NCI-H345 treated with DMSO at 0.1 percent for 48 hours (cell line): ENCODE measurements around the gene ACTC1.

Experiments
- DNase-seq: peaks from one replicate; lab custom pipeline; 2025; ENCODE audit not compliant: unreplicated experiment; lab: John Stamatoyannopoulos, UW

ACTC1 gene

DNA sequence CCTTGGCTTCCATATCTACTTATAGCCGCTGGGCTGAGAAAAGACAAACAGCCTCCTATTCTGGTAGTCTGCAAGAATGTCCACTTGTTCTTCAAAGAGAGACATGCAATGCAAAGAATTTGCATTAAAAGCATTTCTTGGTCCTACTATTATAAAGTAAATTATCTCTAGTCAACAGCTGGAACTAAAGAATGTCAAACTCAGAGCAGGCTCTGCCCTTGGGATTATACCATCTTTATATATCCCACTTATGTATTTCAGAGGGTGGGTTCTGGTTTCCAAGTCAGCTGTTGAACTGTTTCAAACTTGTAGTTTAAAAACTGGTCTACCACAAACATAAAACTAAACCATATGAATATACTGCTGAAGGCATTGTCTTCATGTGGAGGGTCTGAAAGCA, 7.0 kb upstream of the ACTC1 start:
- DNase-seq: no peak

DNA sequence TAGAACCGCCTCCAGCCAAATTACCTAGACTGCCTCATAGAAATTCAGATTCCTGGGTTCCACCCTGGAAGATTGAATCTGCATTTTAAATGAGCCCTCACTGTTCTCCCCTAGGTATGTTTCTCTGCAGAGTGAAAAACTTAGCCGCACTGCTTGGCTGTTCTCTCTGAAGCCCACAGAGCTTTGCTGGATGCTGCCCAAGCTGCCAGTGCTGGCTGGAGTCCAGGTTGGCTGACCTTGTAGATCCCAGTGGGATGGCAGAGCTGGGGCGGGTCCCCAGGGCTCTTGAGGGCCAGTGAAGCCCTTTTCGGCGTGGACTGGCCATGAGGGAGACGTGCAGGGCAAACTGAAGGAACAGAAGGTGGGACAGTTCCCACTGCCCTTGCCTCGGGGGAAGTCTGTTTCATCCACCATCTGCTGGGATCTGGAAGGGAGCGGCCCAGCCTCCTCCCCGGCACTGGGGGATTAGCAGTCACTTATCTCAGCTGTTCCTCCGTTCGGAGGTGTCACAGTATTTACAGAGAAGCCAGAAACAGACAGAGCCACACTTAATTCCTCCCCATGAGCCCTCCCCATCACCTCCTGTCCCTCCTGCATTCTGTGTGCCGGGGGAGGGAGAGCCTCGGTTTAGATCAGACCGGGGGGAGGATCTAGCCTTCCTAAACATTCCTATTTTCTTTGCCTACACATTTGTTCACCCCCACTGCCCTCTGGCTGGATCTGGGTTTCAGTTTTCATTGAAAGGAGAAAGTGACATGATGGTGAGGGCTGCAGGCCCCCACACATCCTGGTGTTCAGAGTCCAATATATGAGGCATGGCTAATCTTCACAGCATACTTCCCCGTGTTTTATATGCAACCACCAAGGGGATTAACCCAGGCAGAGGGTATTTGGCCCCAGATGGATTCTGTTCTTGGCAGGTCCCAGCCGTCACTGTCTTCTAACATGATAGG, 4.1 kb upstream of the ACTC1 start:
- no peak for DNase-seq

DNA sequence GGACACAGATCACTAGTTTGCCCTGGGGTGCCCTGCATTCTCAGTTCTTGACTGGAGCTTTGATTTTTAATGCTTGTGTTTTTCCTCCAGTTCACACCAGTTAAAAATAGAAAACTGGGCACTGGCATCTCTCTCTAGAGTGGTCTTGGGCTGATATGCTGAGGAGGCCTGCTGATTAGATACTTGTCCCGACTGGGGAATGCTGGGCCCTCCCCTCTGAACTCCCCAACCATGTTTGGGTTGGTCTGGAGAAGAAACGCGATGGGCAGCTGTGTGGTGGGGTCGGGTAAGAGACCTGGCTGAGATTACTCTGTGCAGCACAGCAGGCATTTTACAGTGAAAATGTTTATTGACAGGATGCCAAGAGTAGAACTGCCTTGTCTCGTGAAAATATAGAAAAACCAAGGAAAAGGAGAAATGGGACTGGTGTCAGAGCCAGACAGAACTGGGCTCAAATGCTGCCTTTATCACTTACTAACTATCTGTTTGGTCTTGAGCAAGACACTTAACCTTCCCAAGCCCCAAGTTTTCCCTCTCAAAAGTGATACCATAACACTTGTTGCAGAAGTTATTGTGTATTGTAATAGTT, 1.6 kb upstream of the ACTC1 start:
- DNase-seq: no peak

DNA sequence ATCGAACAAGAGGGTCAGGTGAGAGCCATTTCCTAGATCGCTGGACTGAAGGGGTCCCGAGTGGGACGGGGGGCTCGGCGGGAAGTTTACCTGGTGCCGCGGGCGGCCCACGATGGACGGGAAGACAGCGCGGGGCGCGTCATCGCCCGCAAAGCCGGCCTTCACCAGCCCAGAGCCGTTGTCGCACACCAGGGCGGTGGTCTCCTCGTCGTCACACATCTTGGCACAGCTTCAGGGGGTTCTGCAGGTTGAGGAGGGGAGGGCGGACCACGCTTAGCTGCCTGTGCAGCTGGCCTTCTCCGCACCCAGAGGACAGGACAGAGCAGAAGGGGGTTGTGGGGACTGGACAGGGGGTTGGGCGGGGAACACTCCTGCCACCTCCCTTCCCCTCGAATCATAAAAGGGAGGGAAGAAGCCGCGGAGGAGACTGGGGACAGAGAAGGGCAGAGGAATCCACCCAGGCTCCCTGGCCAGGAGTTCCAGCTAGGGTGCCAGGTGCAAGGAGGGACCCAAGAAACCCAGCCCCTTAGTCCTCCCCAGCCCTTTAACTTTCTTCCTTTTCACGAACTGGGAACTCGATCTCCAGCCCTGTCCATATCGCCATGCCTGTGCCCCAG, 651 bp downstream of the ACTC1 start:
- no peak for DNase-seq

DNA sequence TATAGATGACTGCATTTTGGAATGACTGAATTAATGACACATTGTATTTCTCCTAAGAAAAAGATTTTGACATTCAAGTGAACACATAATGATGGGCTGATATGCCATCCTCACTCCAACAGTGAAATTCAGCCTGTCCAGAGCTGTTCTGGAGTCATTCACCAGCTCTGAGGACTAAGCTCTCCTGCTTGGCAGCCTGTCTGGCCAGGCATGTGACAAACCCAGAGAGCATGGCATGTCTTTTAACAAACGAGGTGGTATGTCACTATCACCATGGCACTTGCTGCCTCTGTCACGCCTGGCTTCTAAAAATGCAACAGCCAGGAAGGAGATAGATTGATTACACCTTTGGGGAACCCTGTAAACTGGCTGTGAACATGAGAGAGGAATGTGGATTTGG, 1.4 kb downstream of the ACTC1 start:
- no peak for DNase-seq

DNA sequence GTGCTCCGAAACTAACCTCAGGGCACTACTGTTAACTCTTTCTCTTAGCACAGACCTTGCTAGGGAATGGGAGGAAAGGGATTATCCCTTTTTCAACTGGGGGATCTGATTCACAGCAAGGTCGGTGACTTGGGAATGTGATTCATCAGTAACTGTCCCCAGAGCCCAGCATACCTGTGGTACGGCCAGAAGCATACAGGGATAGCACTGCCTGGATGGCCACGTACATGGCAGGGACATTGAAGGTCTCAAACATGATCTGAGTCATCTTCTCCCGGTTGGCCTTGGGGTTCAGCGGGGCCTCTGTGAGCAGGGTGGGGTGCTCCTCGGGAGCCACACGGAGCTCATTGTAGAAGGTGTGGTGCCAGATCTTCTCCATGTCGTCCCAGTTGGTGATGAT, 2.3 kb downstream of the ACTC1 start:
- DNase-seq: no peak

DNA sequence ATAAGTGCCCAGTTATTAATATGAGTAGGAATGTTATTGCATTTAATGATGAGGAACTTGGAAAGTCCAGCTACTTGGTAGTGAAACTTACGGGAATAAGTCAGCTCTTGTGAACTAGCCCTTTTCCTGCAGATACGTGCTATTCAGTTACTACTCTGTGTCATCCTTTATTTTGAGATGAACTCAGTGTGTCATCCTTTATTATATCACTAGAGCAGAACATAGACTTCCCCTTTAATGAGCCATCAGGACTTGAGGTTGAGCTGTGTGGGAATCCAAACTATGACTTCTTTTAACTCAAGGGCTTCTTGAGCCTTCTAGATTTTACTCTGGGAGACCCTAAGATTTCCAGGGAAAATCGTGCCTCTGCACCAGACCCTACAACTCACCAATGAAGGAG, 3.6 kb downstream of the ACTC1 start:
- no peak for DNase-seq

DNA sequence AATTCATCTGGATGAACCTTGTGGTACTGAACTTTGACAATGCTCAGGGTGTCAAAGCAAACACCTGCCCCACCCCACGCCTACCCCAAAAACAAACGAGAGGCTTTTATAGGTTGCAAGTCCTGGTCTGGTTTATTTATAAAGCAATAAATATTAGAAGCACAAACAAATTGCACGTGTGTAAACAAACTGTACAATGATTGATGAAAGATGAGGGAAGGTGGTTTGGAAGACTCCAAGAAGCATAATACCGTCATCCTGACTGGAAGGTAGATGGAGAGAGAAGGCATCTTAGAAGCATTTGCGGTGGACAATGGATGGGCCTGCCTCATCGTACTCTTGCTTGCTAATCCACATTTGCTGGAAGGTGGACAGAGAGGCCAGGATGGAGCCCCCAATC, 5.2 kb downstream of the ACTC1 start:
- no peak for DNase-seq

DNA sequence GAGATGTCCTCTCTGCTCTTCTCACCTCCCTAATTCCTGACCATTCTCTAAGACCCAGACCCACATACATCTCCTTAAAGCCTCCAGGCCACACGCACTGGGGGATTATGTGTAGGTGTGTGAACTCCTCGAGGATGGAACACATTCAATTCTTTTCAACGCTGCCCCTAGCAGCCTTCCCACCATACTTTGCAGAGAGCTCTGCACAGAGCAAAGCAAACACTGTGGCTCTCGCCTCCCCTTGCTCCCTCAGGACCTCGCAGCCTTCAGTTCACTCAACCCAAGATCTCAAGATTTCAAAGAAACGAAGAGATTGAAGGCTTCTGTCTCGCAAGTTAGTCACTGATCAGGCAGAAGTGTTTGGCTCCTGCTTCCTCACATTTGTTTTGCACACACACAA, 6.0 kb downstream of the ACTC1 start:
- DNase-seq: no peak

DNA sequence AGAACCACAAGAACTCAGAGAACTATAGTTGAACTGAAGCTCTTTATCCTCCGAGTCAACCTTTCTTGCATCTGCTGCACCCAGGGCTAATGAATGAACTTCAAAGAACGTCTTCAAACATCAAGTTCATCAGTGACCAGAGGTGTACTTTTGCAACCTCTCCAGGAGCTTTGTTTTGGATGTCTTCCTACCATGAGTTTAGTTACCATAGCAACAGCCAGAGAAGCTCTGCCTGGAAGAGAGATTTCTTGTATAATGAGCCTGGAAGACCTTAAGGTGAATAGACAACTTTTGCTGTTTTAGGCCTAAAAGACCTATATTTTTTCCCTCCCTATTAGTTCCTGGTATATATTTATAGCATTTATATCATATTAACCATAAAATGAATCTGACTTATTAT, 9.1 kb downstream of the ACTC1 start:
- no peak for DNase-seq

DNA sequence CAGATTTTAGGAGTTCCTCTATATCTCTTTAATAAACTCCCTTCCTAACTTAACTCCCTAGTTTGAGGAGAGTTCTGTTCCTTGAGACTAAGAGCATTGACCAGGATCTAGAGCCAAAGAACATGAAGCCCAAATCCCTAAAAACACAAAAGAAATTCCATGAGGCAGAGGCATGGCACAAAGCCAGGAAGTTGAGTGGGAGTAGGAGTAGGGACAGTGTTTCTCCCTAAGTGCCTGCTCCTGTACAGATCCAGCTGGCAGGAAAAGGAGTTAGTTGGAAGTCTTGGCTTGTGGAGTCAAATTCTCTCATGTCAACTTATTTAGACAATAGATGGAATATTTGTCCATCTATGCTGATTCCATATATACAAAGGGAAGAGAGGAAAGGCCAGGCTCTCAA, 11.4 kb downstream of the ACTC1 start:
- no peak for DNase-seq

DNA sequence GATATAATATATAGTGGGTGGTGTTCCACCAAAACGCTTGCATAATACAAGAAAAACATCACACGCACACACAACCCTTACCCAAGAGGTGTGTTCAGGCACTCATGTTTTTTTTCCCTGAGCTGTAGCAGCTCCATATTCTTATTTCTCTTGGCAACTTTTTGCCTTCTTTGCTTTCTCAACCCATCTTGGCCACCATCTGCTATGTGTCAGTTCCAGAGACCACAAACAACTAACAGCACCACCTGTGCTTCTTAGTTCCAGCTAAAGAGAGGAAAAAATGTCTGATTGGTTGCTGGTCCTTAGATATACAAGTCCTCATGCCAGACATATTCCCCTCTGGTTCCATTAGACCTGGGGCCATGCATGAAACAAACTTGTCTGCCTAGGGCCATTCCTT, 11.9 kb downstream of the ACTC1 start:
- no peak for DNase-seq

DNA sequence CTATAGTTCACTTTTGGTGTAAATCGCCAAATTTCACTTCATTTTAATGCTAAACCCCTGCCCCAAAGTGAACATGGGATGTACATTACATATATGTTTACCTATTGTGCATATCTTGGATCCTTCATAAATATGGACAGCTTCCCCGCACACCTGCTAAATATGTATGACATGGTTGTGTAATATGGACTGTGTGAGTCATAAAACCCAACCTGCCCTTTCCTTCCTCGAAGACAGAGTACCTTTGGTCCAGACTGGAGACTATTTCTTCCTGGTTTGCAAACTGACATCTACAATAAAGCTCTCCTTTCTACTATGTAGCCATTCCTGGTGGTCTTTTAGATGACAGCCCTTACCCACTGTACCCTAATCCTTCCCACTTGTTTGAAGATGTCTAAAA, 12.4 kb downstream of the ACTC1 start:
- no peak for DNase-seq

DNA sequence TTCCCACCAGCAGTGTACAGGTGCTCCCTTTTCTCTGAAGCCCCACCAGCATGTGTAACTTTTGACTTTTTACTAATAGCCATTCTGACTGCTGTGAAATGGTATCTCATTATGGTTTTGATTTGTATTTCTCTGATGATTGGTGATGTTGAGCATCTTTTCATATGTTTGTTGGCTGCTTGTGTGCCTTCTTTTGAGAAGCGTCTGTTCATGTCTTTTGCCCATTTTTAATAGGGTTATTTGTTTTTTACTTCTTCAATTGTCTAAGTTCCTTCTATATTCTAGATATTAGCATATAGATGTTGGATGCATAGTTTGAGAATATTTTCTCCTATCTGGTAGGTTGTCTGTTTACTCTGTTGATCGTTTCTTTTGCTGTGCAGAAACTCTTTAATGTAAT, 14.6 kb downstream of the ACTC1 start:
- no peak for DNase-seq

DNA sequence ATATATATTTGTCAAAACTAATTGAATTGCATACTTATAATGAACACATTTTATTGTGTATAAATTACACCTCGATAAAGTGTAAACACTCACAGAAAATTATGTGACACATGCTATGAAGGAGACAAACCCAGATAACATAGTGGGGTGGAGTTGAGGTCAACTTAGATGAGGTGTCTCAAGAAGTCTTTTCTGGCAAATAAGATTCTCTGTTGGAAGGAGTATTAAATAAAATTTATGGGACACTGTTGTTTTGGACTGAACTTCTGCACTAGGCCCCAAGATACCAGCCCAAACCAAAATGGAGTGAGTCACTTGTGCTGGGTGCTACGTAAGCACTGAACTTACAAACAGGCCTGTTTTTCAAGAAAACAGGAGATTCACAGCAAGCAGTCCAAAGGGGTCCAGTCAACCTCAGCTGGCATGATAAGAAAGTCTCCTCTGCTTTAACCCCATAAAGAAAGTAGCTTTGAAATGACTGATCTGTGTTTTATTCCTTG, 18.7 kb downstream of the ACTC1 start:
- DNase-seq: no peak

DNA sequence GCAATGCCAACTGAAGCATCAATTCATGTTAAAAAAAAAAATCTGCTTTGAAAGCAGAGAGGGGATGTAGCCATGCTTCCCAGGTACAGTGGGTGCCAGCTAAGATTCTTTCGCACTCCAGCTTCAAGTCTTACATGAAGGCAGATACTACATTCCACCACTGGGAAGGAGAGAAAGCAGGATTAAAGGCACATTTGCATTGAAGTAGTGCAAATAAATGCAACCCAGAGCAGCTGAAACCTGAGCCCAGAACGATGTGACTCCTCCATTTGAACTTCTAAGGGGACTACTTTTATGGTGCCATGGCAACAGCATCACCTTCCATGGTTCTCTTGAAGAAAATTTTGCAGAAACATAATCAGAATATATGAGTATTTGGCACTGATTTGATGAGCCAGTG, 21.4 kb downstream of the ACTC1 start:
- no peak for DNase-seq

DNA sequence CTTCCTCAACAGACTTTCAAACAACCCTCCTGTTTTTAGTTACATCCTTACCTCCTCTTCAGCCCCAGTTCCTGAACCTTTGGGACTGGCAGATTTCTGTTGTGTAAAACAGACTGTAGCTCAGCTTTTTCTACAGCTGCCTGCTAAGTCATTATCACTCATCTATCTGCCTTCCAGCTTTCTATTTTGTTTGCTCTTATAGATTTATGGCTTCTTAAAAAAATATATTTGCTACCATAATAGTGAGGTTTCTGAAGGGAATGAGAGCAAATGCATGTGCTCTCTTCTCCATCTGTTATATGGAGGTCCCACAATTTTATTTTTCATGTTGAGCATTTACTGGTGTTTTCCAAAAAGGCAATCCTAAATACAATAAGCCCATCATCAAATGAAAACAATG, 22.3 kb downstream of the ACTC1 start:
- DNase-seq: no peak

DNA sequence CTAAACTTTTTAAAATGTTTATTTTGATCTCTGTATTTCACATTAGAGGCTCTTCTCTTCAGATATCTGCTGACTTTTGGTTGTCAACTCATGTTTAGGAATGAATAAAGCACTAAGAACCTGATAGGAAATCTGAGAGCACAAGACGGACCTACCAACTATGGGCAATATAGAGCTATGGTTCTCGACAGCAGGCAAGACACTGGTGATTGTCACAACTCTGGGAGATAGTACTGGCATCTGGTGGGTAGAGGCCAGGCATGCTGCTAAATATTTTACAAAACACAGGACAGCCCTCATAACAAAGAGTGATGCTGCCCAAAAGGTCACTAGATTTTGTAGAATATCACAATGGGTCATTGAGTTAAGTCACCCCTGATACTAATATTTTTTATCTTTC, 23.0 kb downstream of the ACTC1 start:
- no peak for DNase-seq

DNA sequence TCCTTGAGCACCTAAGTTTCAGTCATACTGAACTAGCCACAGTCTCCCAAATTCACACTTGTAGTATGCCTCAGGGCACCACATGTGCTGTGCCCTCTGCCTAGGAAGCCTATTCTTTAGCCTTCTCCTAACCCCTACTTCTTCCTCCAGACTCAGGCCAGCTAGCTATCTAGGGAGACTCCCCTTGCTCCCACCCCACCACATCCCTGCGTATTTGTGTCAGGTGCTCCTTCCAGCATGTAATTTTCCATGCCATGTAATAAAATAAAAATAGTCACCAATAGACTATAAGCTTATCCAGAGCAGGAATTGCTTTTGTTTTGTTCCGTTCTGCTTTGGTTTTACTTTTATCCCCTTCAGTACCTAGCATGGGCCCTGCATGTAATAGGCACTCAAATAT, 25.6 kb downstream of the ACTC1 start:
- DNase-seq: no peak

DNA sequence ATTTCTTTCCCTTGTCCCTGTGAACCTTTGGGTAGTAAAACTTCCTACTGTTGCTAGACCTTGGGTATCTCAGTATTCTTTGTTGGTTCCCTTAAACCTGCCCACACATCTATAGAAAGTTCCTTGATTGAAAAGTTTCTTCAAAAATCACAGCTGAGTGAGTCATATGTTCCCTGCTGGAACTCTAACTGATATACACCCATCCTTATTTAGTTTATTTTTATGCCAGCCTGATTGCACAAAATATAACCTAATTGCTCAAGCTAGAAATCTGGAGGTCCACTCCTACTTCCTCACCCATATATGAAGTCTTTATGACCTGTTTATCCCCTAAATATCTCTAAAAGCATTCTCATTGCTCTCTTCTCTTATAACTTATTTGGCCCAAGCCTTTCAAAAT, 26.8 kb downstream of the ACTC1 start:
- DNase-seq: no peak

DNA sequence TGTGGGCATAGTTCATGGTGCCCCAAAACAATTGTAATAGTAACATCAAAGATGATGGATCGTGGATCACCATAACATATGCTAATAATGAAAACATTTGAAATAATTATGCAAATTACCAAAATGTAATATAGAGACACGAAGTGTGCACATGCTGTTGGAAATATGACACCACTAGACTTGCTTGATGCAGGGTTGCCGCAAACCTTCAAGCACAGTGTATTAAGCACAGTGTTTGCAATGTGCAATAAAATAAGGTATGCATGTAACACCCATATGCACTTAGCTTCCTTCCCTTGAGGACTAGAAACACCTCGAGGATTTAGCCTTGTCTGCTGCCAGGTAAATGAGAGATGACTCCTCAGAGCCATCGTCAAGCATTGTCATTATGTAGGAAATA, 29.6 kb downstream of the ACTC1 start:
- no peak for DNase-seq

DNA sequence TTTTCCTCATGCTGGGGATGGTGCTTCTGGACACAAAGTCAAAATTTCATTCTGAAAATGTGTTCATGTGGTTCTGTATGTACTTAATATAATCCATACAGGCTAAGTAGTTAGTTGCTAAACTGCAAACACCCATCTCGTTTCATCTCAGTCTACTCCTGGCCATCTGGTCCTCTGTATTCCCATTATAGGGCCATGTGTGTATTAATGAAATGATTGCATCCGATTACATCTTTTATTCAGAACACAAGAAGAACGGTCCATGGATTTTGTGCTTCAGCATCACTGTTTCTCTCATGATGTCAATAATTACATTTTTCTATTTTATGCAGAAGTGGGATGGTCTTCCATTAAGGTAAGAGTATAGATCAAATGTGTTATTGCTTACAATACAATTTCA, 34.4 kb downstream of the ACTC1 start:
- DNase-seq: no peak
